ENCODE data around the gene DPY19L1. TPM values are rescaled to one million over a fixed set of nuclear protein-coding genes. Genes with fewer than 3 reads are reported as not detected.
"Not testable (repeated sequence)": the region's sequence is repeated elsewhere in the genome, so short reads cannot be mapped to it uniquely, and the experiment has no call there.

Gene DPY19L1
- total RNA-seq, 1 donor from 2014 or later, result 20.6 TPM

DNA sequence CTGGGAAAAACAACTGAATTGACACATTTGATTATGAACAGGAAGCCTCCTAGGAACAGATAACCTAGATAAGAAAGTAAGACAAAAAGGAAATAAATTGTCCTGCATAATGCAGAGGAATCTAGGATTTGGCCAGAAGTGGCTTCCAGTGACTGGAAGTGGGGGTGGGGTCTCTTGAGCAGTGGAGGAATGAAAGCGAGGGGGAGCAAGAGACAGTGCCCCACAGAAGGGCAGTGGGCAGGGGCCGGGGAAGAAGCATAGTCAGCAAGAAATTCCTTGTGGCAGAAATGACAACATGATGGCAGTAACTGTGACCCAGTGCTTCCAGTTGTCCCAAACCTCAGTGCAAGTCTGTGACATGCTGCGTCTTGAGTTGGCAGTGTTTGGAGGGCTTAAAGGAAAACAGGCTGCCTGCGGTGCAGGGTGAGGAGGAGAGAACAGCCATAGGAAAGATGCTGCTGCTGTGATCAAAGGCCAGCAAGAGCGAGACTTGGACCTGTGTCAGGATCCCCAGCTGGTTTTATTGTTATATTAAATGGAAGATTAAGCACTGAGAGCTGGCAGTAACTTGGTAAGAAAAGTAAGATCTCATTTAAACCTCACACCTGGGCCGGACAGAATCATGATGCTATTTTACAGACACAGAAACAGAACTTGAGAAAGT, 119.0 kb downstream of the DPY19L1 start:
- DNase-seq, result not testable (repeated sequence)

GRCh38 chr7:34917515-34917914, 119.8 kb downstream of the DPY19L1 start:
- DNase-seq, result not testable (repeated sequence)

- DNase-seq, result no peak
Measured at GRCh38 chr7:34916267-34916666, 121.0 kb downstream of the DPY19L1 start.

GRCh38 chr7:34912236-34912635, 125.0 kb downstream of the DPY19L1 start:
- DNase-seq, result no peak

DNA sequence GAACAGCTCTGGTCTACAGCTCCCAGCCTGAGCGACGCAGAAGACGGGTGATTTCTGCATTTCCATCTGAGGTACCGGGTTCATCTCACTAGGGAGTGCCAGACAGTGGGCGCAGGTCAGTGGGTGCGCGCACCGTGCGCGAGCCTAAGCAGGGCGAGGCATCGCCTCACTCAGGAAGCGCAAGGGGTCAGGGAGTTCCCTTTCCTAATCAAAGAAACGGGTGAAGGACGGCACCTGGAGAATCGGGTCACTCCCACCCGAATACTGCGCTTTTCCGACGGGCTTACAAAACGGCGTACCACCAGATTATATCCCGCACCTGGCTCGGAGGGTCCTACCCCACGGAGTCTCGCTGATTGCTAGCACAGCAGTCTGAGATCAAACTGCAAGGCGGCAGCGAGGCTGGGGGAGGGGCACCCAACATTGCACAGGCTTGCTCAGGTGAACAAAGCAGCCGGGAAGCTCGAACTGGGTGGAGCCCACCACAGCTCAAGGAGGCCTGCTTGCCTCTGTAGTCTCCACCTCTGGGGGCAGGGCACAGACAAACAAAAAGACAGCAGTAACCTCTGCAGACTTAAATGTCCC, 130.9 kb downstream of the DPY19L1 start:
- not testable (repeated sequence) for DNase-seq

- DNase-seq, result no peak
Measured at GRCh38 chr7:34904987-34905386, 132.3 kb downstream of the DPY19L1 start.

DNA sequence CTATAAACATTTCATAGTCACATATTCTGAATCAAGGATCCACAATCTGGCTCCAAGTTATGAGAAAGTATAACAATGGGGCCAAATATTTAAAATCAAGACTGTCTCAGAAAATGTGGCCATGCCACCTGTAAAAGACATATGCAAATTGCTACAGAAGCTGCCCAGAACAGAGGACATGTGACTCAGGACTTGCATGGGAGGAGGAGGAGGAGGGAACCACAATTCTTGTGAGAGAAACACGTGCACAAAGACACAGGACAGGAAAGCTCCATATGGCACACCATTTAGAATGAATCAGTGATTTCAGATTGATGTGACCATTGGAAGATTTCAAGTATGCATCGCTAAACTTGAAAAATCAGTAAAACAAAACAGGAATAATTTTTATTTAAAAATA, 133.4 kb downstream of the DPY19L1 start:
- not testable (repeated sequence) for DNase-seq

- DNase-seq, result no peak
Measured at GRCh38 chr7:34902182-34902581, 135.1 kb downstream of the DPY19L1 start.

GRCh38 chr7:34900891-34901513, 136.3 kb downstream of the DPY19L1 start:
- no peak for DNase-seq

DNA sequence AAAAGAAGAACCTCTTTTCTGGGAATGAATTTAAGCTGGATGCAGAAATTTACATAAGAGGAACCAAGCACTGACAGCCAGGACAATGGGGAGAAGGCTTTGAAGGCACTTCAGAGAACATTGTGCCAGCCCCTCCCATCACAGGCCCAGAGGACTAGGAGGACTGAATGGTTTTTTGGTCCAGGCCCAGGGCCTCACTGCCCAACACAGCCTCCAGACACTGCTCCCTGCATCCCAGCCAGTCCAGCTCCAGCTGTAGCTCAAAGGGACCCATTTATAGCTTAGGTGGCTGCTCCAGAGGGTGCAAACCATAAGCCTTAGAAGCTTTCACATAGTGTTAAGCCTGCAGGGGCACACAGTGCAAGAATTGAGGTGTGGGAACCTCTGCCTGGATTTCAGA, 142.1 kb downstream of the DPY19L1 start:
- no peak for DNase-seq

DNA sequence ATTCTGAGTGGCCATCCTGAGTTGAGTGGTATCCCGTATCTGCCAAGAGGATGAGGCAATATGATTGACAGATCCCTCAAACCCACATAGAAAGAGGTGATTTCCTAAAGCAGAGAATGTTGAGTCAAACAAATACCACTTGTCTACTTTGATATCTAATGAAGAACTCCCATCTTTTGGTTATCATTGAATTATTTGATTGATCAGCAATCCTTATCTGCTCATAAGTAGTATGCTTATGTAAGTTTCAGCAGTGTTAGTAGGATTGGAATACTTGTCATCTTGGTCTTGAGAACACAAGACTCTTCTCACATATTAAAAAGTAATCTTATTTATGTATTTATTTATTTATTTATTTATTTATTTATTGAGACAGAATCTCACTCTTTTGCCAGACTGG, 147.3 kb downstream of the DPY19L1 start:
- DNase-seq, result no peak

- no peak for DNase-seq
Measured at GRCh38 chr7:34886856-34887255, 150.4 kb downstream of the DPY19L1 start.

- DNase-seq, result not testable (repeated sequence)
Measured at GRCh38 chr7:34883855-34884254, 153.4 kb downstream of the DPY19L1 start.

DNA sequence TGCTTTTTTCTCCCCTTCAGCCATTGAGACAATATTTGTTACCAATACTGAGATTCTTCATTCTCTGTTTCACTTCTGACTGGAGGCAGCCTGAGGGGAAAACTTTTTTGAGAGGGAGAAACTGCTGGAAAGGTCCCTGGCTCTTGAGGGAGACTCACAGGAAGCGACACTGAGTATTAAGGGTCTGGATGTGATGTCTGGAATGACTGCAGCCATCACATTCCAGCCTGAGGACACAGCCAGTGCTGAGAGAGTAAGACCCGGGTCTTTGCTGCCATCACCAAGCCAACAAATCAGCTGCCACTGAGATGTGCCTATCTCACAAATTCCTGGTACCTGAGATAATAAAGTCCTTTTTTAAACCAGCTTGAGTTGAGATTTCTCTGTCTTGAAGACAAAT, 157.4 kb downstream of the DPY19L1 start:
- no peak for DNase-seq

DNA sequence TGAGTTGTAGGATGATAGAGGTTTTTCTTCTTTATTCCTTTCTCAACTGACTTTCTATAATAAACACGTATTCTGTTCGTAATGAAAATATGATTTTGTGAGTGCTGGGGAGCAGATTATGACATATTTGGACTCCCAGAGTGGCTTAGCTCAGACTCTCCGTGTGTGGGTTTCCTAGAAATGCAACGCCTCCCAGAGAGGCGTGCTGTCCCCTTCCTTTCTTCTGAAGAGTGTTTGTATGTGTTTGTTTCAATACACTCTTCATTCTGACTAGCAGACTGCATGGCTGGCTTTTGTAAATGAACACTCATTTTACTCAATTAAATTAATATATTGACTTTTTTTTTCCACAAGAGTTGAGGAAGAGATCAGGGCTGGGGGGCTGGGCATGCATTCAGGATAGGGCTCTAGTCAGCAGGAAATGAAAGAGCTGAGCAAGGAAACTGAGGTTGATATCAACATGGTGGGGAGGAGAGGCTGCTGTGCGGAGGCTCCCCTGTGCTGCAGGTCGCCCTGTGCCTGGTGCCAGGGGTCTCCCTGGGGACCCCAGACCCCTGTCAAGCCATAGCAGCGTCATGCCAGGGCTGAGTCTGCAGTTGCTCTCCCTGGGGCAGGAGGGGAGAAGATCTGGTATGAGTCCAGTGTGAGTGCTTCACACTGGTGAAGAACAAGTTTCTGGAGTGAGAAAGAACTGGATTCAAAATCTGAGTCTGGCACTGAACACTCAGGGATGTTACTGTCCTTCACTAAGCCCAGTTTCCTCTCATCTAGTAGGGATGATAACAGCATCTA, 158.1 kb downstream of the DPY19L1 start:
- peak; percentile 35 for DNase-seq

Small RNA genes within 50 kb of the gene (small RNA-seq; reads per million reads assigned to genes)
- gene MIR548N (ENCODE audit: low replicate concordance) (0.17 reads per million), gene RF00322 (ENCODE audit: low replicate concordance) (not detected)

Other genes starting within 250 kb of the DPY19L1 start
- 0.20 TPM for gene TBX20, start 216.6 kb upstream of the DPY19L1 start, total RNA-seq